ENCODE results near the gene MACROD2. TPM values are rescaled to one million over a fixed set of nuclear protein-coding genes. Genes with fewer than 3 reads are reported as not detected.
"Not testable (repeated sequence)": the region's sequence is repeated elsewhere in the genome, so short reads cannot be mapped to it uniquely, and the experiment has no call there.

MACROD2 gene
- total RNA-seq, 1 donor from 2014 or later = 0.23 TPM

DNA sequence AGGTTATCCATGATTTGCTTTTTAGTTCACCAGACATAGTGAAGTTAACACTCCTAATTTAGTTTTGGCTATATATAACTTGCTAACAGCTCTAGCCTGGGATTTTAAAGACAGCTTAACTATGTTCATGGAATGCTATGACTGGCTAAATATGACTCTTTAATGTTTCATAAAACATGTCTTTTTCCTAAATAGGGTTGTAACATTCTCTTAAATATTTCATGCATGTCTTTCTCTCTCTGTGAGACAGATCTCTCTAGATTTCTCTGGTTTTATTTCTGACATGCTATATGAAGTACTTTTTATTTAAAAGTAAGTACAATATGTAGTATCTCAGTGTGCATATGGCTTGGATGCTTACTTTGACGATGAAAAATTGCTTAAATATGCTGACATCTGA lies 35.7 kb downstream of the MACROD2 start:
- H3K4me3 ChIP-seq (ENCODE audit: low read depth, low read length) = no peak overlapping the region
- DNase-seq (ENCODE audit: low read depth) = no peak
- TF ChIP-seq, protein P1, sequence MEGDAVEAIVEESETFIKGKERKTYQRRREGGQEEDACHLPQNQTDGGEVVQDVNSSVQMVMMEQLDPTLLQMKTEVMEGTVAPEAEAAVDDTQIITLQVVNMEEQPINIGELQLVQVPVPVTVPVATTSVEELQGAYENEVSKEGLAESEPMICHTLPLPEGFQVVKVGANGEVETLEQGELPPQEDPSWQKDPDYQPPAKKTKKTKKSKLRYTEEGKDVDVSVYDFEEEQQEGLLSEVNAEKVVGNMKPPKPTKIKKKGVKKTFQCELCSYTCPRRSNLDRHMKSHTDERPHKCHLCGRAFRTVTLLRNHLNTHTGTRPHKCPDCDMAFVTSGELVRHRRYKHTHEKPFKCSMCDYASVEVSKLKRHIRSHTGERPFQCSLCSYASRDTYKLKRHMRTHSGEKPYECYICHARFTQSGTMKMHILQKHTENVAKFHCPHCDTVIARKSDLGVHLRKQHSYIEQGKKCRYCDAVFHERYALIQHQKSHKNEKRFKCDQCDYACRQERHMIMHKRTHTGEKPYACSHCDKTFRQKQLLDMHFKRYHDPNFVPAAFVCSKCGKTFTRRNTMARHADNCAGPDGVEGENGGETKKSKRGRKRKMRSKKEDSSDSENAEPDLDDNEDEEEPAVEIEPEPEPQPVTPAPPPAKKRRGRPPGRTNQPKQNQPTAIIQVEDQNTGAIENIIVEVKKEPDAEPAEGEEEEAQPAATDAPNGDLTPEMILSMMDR (conservative IDR thresholded peaks at IDR 0.05; ENCODE audit: low read depth, low read length) = no peak

DNA sequence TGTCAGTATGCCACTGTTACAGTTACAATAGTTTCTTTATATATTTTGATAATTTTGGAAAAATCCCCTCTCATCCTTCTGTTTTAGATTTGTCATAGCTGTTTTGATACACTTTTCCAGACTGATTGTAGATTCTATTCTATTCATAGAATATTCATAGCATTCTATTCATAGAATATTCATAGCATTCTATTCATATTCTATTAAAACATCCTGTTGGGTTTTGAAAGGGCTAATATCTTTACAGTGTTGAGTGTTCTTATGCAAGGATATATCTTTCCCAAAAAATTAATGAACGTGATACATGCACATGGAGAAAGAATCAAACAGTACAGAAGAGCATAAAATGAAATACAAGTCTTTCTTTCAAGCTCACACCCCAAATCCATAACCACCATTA lies 38.0 kb downstream of the MACROD2 start:
- TF ChIP-seq, protein P1 (conservative IDR thresholded peaks at IDR 0.05; ENCODE audit: low read depth, low read length) = no peak
- H3K4me3 ChIP-seq (ENCODE audit: low read depth, low read length) = no peak overlapping the region
- DNase-seq (ENCODE audit: low read depth) = no peak

DNA sequence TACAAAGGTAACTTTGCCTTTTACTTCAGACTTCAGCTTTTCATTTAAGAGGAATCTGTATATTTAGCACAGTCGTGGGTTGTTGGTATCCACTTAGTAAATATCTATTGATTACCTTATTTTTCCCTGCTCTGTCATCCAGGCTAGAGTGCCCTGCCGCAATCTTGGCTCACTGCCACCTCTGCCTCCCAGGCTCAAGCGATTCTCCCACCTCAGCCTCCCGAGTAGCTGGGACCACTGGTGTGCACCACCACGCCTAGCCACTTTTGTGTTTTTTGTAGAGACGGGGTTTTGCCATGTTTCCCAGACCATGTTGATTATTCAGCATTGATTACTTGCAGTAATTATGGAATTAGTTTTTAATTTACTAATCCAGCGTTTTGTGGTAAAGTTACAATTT lies 41.3 kb downstream of the MACROD2 start:
- TF ChIP-seq, protein P1 (conservative IDR thresholded peaks at IDR 0.05; ENCODE audit: low read depth, low read length) = no peak
- H3K4me3 ChIP-seq (ENCODE audit: low read depth, low read length) = no peak overlapping the region
- DNase-seq (ENCODE audit: low read depth) = no peak

DNA sequence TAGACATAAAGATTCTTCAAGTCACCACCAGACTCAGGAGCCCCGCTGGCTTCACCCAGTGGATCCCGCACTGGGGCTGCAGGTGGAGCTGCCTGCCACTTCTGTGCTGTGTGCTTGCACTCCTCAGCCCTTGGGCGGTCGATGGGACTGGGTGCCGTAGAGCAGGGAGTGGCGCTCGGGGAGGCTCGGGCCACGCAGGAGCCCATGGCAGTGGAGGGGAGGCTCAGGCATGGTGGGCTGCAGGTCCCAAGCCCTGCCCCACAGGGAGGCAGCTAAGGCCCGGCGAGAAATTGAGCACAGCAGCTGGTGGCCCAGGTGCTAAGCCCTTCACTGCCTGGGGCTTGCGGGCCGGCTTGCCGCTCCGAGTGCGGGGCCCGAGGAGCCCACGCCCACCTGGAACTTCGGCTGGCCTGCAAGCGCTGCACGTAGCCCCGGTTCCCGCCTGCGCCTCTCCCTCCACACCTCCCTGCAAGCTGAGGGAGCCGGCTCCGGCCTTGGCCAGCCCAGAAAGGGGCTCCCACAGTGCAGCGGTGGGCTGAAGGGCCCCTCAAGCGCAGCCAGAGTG lies 49.5 kb downstream of the MACROD2 start:
- not testable (repeated sequence) for DNase-seq (ENCODE audit: low read depth)

DNA sequence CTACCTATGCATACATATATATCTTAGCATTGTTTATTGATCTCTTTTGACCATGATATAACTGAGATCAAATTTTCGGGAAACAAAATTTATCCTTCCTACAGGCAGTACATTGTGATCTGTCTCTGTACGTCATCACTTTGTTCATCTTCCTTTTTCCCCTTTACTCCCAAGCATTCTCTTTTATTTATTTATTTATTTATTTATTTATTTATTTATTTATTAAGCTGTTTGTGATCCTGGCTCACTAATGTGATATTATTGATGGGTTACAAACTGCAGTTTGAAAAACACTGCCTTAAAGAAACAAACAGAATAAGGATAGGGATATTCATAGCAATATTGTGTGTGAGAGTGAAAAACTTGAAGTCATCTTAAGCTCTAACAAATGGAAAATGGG lies 51.2 kb downstream of the MACROD2 start:
- DNase-seq (ENCODE audit: low read depth) = no peak
- TF ChIP-seq, protein P1 (conservative IDR thresholded peaks at IDR 0.05; ENCODE audit: low read depth, low read length) = no peak
- no peak overlapping the region for H3K4me3 ChIP-seq (ENCODE audit: low read depth, low read length)

More for the DNA sequence above, 49.5 kb downstream of the MACROD2 start:
- not testable (repeated sequence) for H3K4me3 ChIP-seq (ENCODE audit: low read depth, low read length)

DNA sequence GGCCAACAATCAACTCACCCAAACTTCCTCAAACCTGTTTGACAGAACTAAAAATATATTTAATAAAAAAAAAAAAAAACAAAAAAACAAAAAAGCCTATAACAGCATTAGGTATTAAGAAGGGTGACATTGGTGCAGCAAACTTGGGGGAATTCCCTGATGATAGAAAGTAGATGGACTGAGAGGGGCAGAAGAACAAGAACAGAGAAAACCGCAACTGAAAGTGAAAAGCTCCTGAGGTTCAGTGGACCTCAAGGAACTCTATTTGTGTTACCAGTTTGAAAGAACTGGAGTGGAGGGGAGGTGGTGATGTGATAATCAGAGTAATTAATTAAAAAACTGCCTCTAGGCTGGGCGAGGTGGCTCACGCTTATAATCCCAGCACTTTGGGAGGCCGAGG lies 53.8 kb downstream of the MACROD2 start:
- no peak overlapping the region for H3K4me3 ChIP-seq (ENCODE audit: low read depth, low read length)
- TF ChIP-seq, protein P1 (conservative IDR thresholded peaks at IDR 0.05; ENCODE audit: low read depth, low read length) = no peak
- no peak for DNase-seq (ENCODE audit: low read depth)

DNA sequence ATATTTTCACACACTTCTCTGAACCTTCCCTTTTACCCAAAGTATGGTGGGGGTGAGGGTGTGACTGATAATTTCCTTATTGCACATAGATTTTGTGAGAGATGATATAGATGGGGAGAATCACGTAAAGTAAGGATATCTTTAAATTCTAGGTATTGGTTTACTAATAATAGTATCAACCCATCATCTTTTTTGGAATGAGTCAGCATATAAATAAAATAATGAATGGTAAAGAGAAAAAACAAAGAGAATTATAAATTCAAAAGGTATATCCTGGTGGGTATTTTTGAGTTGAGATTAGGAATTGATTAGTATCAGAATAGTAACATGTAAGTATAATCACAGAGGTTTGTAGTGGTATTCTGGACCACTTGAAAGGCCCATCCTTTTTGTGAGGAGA lies 56.1 kb downstream of the MACROD2 start:
- DNase-seq (ENCODE audit: low read depth) = no peak
- TF ChIP-seq, protein P1 (conservative IDR thresholded peaks at IDR 0.05; ENCODE audit: low read depth, low read length) = no peak
- no peak overlapping the region for H3K4me3 ChIP-seq (ENCODE audit: low read depth, low read length)

Data from epithelial cell of proximal tubule (primary cell).